Panc1 (cell line): ENCODE measurements around the gene ZNF689.

Experiments used
- TF ChIP-seq, protein P1 (sequence below), 2 experiments: IDR thresholded peaks; 2 replicates each; pipeline ENCODE4 v1.6.1; 2011 to 2012; ENCODE audit warnings: low read depth in 2 of 2, control low read depth in 1 of 2, low read length in 1 of 2, mild to moderate bottlenecking in 1 of 2, moderate library complexity in 1 of 2; ENCODE audit not compliant: insufficient read depth in 1 of 2
- TF ChIP-seq, protein P2 (sequence below): fragments of 450-650 bp; IDR thresholded peaks from 2 replicates; pipeline ENCODE4 v1.5.1; 2017; ENCODE audit warnings: mild to moderate bottlenecking

DNA sequence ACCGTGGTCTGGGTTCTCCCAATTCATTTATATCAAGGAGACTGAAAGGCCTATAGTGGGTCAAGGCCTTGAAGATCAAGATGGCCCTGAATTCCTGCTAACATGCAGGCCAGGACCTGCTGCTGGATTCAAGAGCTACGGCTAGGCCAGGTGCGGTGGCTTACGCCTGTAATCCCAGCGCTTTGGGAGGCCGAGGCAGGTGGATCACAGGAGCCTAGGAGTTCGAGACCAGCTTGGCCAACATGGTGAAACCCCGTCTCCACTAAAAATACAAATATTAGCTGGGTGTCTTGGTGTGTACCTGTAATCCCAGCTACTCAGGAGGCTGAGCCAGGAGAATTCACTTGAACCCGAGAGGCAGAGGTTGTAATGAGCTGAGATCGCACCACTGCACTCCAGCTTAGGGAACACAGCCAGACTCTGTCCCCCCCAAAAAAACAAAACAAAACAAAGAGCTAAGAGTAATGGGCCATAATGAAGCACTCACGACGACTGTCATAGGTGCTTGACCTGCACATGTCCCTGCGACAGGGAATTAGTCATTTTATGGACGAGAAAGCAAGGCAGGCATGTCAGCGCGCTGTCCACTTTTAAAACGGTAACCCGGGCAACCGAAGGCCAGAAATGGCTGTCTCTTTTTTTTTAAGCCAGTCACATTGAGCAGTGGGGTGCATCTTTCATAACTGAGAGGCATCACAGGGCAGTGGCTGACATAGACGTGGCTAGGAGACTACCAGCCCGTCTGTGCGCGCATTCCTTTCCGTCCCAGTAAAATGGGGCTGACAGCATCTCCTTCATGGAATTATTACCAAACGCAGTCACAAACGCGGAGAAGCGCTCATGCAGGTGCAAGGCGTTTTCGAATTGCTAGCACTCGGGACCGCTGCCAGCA lies 47.0 kb upstream of the ZNF689 start:
- TF ChIP-seq, protein P1, sequence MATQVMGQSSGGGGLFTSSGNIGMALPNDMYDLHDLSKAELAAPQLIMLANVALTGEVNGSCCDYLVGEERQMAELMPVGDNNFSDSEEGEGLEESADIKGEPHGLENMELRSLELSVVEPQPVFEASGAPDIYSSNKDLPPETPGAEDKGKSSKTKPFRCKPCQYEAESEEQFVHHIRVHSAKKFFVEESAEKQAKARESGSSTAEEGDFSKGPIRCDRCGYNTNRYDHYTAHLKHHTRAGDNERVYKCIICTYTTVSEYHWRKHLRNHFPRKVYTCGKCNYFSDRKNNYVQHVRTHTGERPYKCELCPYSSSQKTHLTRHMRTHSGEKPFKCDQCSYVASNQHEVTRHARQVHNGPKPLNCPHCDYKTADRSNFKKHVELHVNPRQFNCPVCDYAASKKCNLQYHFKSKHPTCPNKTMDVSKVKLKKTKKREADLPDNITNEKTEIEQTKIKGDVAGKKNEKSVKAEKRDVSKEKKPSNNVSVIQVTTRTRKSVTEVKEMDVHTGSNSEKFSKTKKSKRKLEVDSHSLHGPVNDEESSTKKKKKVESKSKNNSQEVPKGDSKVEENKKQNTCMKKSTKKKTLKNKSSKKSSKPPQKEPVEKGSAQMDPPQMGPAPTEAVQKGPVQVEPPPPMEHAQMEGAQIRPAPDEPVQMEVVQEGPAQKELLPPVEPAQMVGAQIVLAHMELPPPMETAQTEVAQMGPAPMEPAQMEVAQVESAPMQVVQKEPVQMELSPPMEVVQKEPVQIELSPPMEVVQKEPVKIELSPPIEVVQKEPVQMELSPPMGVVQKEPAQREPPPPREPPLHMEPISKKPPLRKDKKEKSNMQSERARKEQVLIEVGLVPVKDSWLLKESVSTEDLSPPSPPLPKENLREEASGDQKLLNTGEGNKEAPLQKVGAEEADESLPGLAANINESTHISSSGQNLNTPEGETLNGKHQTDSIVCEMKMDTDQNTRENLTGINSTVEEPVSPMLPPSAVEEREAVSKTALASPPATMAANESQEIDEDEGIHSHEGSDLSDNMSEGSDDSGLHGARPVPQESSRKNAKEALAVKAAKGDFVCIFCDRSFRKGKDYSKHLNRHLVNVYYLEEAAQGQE (IDR thresholded peaks at IDR 0.05; ENCODE audit: insufficient read depth in 1 of 2, low read depth in 2 of 2, low read length in 1 of 2), result no peak
- TF ChIP-seq, protein P2, sequence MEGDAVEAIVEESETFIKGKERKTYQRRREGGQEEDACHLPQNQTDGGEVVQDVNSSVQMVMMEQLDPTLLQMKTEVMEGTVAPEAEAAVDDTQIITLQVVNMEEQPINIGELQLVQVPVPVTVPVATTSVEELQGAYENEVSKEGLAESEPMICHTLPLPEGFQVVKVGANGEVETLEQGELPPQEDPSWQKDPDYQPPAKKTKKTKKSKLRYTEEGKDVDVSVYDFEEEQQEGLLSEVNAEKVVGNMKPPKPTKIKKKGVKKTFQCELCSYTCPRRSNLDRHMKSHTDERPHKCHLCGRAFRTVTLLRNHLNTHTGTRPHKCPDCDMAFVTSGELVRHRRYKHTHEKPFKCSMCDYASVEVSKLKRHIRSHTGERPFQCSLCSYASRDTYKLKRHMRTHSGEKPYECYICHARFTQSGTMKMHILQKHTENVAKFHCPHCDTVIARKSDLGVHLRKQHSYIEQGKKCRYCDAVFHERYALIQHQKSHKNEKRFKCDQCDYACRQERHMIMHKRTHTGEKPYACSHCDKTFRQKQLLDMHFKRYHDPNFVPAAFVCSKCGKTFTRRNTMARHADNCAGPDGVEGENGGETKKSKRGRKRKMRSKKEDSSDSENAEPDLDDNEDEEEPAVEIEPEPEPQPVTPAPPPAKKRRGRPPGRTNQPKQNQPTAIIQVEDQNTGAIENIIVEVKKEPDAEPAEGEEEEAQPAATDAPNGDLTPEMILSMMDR, result no peak
